ENCODE data around the gene IRF2BPL.

Gene IRF2BPL

GRCh38 chr14:77028384-77029231, at the start of gene IRF2BPL:
IRF2BPL (minus strand) TSS chr14:77028708; CDS start chr14:77027792, 916 bp downstream.
- DNase-seq (ENCODE audit: low read depth): peak; percentile 98

- no peak for DNase-seq (ENCODE audit: low read depth)
These were observed 48.5 kb upstream of the IRF2BPL start for GRCh38 chr14:77077040-77077439.

- DNase-seq (ENCODE audit: low read depth): peak; percentile 35
These were observed 47.7 kb upstream of the IRF2BPL start for GRCh38 chr14:77076113-77076631.

- DNase-seq (ENCODE audit: low read depth): no peak
These were observed 46.5 kb upstream of the IRF2BPL start for GRCh38 chr14:77074969-77075368.

- DNase-seq (ENCODE audit: low read depth): no peak
These were observed 43.5 kb upstream of the IRF2BPL start for GRCh38 chr14:77071938-77072388.

- DNase-seq (ENCODE audit: low read depth): no peak
These were observed 41.0 kb upstream of the IRF2BPL start for GRCh38 chr14:77069551-77069950.

- DNase-seq (ENCODE audit: low read depth): no peak
These were observed 40.2 kb upstream of the IRF2BPL start for GRCh38 chr14:77068517-77069200.

GRCh38 chr14:77067632-77068516, 39.4 kb upstream of the IRF2BPL start:
- peak; percentile 35 for DNase-seq (ENCODE audit: low read depth)

- no peak for DNase-seq (ENCODE audit: low read depth)
These were observed 38.2 kb upstream of the IRF2BPL start for GRCh38 chr14:77066578-77067172.

- no peak for DNase-seq (ENCODE audit: low read depth)
These were observed 37.5 kb upstream of the IRF2BPL start for GRCh38 chr14:77065851-77066577.

GRCh38 chr14:77064521-77065178, 36.1 kb upstream of the IRF2BPL start:
- DNase-seq (ENCODE audit: low read depth): no peak

GRCh38 chr14:77063571-77064171, 35.2 kb upstream of the IRF2BPL start:
- DNase-seq (ENCODE audit: low read depth): no peak

- DNase-seq (ENCODE audit: low read depth): no peak
These were observed 33.8 kb upstream of the IRF2BPL start for GRCh38 chr14:77062261-77062660.

- DNase-seq (ENCODE audit: low read depth): no peak
These were observed 33.2 kb upstream of the IRF2BPL start for GRCh38 chr14:77061630-77062257.

GRCh38 chr14:77059276-77059915, 30.9 kb upstream of the IRF2BPL start:
- DNase-seq (ENCODE audit: low read depth): peak; percentile 55

GRCh38 chr14:77058785-77059184, 30.3 kb upstream of the IRF2BPL start:
- no peak for DNase-seq (ENCODE audit: low read depth)

- no peak for DNase-seq (ENCODE audit: low read depth)
These were observed 29.6 kb upstream of the IRF2BPL start for GRCh38 chr14:77058117-77058516.

- no peak for DNase-seq (ENCODE audit: low read depth)
These were observed 27.5 kb upstream of the IRF2BPL start for GRCh38 chr14:77055981-77056380.

- no peak for DNase-seq (ENCODE audit: low read depth)
These were observed 26.8 kb upstream of the IRF2BPL start for GRCh38 chr14:77055306-77055705.

All from fibroblast of the conjunctiva (primary cell).